Activated naive CD4-positive, alpha-beta T cell treated with anti-CD3 and anti-CD28 coated beads for 36 hours (primary cell): ENCODE data around the gene ARHGEF1. TPM values are rescaled to one million over a fixed set of nuclear protein-coding genes. Genes with fewer than 3 reads are reported as not detected.

ENCODE experiments used
- CTCF ChIA-PET: fragments of 350-600 bp; sonication (Branson Sonifier 250); formaldehyde crosslinking; loops from one replicate; lab custom pipeline; 2021; ENCODE audit warnings: antibody characterized with exemption; lab: Charles Lee
- DNase-seq: peaks from one replicate; pipeline ENCODE4 v3.0.0-alpha.2; 2020
- H3K27ac Mint-ChIP-seq: one replicate; pipeline ENCODE4 v1.8.0; 2021; ENCODE audit warnings: mild to moderate bottlenecking, mixed read lengths
- H3K27me3 Mint-ChIP-seq: one replicate; pipeline ENCODE4 v1.8.0; 2021; ENCODE audit warnings: low read depth, mixed read lengths
- H3K36me3 Mint-ChIP-seq: one replicate; pipeline ENCODE4 v1.8.0; 2021; ENCODE audit warnings: low read depth, mixed read lengths
- H3K4me1 Mint-ChIP-seq: one replicate; pipeline ENCODE4 v1.8.0; 2021; ENCODE audit warnings: low read depth, mixed read lengths
- H3K4me3 Mint-ChIP-seq: one replicate; pipeline ENCODE4 v1.8.0; 2021; ENCODE audit warnings: mild to moderate bottlenecking, moderate library complexity, mixed read lengths
- H3K9me3 Mint-ChIP-seq: one replicate; pipeline ENCODE4 v1.8.0; 2021; ENCODE audit warnings: mixed read lengths
- intact Hi-C: fragments of 100-400 bp; cut with micrococcal nuclease; formaldehyde crosslinking; loops from one replicate; pipeline ENCODE4 v1.15.1; 2023
- total RNA-seq, 2 experiments: library from RNA; stranded (reverse); gene quantifications; one replicate each; pipeline ENCODE4 v1.2.3, GENCODE V29; 2021

Gene ARHGEF1
- total RNA-seq, 2 experiments from 2014 or later, result 246 to 260 TPM

DNA sequence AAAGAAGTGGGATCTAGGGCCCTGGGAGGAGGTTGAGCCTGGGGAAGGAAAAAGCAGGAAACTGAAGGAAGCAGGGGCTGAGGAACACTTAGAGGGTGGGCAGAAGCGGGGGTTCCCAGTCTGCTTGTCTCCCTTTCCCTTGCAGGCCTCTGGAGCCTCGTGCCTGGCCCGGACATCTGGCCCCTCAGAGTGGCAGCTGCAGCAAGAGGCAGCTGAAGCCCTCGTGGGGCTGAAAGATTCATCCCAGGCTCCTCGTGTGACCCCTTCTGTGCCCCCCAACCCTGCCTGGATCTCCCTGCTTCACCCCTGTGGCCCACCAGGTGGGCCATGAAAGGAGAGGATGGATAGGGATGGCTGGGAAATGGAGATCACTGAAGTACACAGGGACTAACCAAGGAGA, 32.6 kb upstream of the ARHGEF1 start:
- Mint-ChIP-seq H3K27ac (no peak overlapping the region), H3K4me3 (no peak overlapping the region), H3K36me3 (no peaks in the 10 kb centered on the region), H3K9me3 (no peaks in the 10 kb centered on the region), H3K27me3 (no peaks in the 10 kb centered on the region), H3K4me1 (no peaks in the 10 kb centered on the region)
- intact Hi-C loops, result no loop called here
- CTCF ChIA-PET, result interaction anchor here (2.3 kb wide), 1 partner anchor 57 kb away, joined by 6 read pairs; no protein-coding TSS in a partner anchor
- DNase-seq, result no peak

DNA sequence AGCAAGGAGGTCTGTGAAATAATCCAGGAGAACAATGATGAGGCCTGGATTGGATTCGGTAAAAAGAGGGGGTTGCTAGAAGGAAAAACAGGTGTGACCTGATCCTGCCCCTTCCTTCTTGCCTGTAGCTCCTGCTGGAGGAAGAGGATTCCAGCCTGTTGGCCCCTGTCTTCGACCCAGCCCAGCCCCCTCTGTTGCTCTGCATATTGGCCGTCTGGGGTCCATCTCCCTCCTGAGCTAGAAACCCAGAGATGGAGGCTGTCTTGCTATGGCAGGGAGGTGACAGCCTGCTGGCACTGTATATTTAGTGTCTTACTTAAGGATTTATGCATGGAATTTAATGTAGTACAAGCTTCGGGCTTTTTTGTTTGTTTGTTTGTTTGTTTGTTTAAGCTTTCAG, 31.5 kb upstream of the ARHGEF1 start:
- no peak for DNase-seq
- intact Hi-C loops, result no loop called here
- Mint-ChIP-seq H3K27ac (no peak overlapping the region), H3K4me3 (no peak overlapping the region), H3K9me3 (no peaks in the 10 kb centered on the region), H3K27me3 (no peaks in the 10 kb centered on the region), H3K36me3 (no peaks in the 10 kb centered on the region), H3K4me1 (no peaks in the 10 kb centered on the region)
- CTCF ChIA-PET, result interaction anchor here (0.6 to 1.8 kb wide), 4 partner anchors 15 to 209 kb away, joined by 3 to 8 read pairs (median 4); no protein-coding TSS in a partner anchor

DNA sequence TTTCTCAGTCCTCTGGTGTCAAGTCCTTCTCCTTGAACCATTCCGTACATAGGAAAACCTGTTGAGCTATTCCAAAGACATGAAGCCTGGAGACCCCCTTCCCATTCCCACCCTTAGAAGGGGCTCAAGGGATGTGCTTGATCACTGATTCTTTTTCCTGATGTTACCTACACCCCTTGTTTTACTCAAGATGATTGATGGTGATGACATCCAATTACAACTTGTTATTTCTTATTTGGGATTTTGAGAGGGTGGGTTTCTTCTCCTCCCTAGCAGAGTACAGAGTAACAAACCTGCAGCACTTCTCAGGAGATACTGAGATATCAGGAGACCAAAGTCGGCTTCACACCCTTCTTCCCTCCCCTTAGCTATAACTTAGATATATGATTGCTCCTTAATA, 29.6 kb upstream of the ARHGEF1 start:
- Mint-ChIP-seq H3K4me3 (no peak overlapping the region), H3K9me3 (no peaks in the 10 kb centered on the region), H3K4me1 (peaks cover 3% of the 10 kb centered on the region), H3K36me3 (no peaks in the 10 kb centered on the region), H3K27me3 (no peaks in the 10 kb centered on the region), H3K27ac (no peak overlapping the region)
- CTCF ChIA-PET, result interaction anchor here (0.6 to 1.5 kb wide), 3 partner anchors 15 to 32 kb away, joined by 3 to 5 read pairs (median 3); no protein-coding TSS in a partner anchor
- no peak for DNase-seq
- intact Hi-C loops, result no loop called here

DNA sequence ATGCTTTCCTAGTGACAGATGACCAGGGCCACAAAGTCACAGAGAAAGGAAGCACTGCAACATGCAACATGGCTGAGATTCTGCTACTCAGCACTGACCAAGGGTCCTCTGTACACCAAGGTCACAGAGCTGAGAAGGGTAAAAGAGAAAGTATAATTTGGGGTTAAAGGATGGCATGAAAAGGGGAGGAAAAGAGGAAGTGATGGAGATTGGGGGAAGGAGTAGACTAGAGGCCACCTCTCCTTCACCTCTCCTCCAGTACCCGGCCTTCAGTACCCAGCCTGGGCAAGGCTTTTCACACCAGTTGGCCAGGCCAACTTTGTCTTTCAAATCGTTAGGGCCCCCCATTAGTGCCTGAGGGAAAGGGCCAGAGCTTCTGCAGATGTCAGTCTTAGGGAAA, 29.2 kb upstream of the ARHGEF1 start:
- Mint-ChIP-seq H3K36me3 (no peaks in the 10 kb centered on the region), H3K4me1 (peaks cover 3% of the 10 kb centered on the region), H3K9me3 (no peaks in the 10 kb centered on the region), H3K4me3 (no peak overlapping the region), H3K27ac (no peak overlapping the region), H3K27me3 (no peaks in the 10 kb centered on the region)
- intact Hi-C loops, result no loop called here
- CTCF ChIA-PET, result interaction anchor here (0.6 to 1.5 kb wide), 4 partner anchors 15 to 33 kb away, joined by 3 to 6 read pairs (median 4); no protein-coding TSS in a partner anchor
- no peak for DNase-seq

DNA sequence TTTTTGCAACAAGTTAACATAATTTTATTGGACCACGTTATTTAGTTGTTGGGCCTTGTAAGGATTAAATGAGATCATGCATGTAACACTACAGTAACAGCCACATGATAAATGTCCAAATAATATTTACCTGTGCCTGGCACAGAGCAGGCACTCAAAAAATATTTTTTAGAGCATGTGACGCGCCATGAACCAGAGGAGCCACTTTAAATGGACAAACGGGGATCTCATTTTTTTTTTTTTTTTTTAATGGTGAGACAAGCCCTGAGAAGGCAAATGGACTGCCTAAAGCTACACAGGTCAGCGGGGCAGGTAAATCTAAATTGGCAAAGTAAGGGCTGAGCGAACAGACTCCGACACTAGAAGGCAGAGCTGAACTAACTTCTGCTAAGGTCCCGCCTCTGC, 23.8 kb upstream of the ARHGEF1 start:
- CTCF ChIA-PET, result interaction anchor here (0.6 to 3.1 kb wide), 15 partner anchors 9 to 580 kb away, joined by 3 to 12 read pairs (median 5); partner anchors contain the start of gene RABAC1
- Mint-ChIP-seq H3K27me3 (no peaks in the 10 kb centered on the region), H3K36me3 (peaks cover 38% of the 10 kb centered on the region), H3K27ac (peak overlapping the region; percentile 97), H3K4me1 (peaks cover 40% of the 10 kb centered on the region), H3K9me3 (no peaks in the 10 kb centered on the region), H3K4me3 (peak overlapping the region; percentile 90)
- no peak for DNase-seq
- intact Hi-C loops, result loop anchor here (1.0 to 2.0 kb wide), 9 partner anchors 28 to 466 kb away; partner anchors contain the start of genes GSK3A and MEGF8

DNA sequence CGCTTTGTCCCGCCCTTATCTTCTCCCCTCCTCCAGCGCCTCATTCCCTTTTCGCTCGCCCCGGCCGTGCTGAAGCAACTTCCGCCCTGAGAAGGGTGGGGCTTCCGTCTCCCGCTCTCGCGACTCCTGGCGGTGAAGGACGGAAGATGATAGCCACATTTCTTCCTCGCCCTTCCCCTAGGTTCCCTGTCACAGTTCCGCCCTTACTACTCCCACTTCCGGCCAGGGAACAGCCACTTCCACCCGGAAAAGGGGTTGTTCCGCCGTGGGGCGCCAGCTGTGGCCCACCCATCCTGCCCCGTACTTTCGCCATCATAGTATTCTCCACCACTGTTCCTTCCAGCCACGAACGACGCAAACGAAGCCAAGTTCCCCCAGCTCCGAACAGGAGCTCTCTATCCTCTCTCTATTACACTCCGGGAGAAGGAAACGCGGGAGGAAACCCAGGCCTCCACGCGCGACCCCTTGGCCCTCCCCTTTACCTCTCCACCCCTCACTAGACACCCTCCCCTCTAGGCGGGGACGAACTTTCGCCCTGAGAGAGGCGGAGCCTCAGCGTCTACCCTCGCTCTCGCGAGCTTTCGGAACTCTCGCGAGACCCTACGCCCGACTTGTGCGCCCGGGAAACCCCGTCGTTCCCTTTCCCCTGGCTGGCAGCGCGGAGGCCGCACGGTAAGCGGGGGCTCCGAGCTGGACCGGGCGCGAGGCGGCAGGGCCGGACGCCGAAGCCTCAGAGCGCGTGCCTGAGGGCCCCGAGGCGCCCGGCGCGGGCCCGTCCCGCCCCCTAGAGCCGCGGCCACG, 23.2 kb upstream of the ARHGEF1 start, which contains the start of gene RPS19:
Gene RPS19 (plus strand): TSS at position 638 of the 801 bp plus-strand sequence. CDS start 520 bp downstream, outside the sequence.
- no peaks in the 10 kb centered on the region for H3K9me3 Mint-ChIP-seq
- H3K4me1 Mint-ChIP-seq, result peaks cover 46% of the 10 kb centered on the region
- peak within 1 kb of the TSS; percentile 90 for H3K4me3 Mint-ChIP-seq
- peaks cover 44% of the 10 kb centered on the region for H3K36me3 Mint-ChIP-seq
- H3K27ac Mint-ChIP-seq, result peak within 1 kb of the TSS; percentile 97
- H3K27me3 Mint-ChIP-seq, result no peaks in the 10 kb centered on the region
- intact Hi-C loops, result loop anchor here (1.0 to 2.0 kb wide), 10 partner anchors 11 to 465 kb away; partner anchors contain the start of genes GSK3A and MEGF8
- CTCF ChIA-PET, result interaction anchor here (0.6 to 3.1 kb wide), 19 partner anchors 8 to 491 kb away, joined by 3 to 12 read pairs (median 5); partner anchors contain the start of gene RABAC1
- peak; percentile 99 for DNase-seq

DNA sequence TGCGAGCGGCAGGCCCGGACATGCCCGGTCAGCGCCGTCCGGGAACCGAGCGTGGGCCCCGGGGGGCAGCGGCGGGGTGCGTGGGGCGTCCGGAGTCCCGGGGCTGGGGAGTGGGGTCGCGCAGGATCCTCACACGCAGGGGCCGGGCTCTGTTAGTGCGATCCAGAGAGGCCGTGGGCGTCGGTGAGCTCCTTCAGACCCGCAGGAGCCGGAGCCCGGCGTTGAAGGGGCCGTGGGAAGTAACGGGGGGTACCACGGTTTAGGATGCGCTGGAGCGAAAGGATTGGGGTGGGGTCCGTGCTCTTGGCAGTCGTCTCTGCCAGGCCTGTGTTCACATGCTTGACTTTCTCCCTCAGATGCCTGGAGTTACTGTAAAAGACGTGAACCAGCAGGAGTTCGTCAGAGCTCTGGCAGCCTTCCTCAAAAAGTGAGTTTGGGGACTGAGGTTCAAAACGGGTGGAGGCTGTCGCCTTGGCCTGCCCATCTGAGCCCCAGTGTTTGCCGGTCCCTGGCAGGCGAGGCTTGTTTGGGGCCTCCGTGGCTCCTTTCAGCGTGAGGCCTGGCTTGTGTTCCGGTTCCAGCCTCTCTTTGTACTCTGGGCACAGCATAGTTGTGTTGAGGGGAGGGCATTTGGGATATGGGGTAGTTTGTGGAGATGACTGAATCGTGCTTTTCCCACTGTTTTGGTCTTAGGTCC, 22.4 kb upstream of the ARHGEF1 start:
- CTCF ChIA-PET, result interaction anchor here (0.6 to 3.1 kb wide), 12 partner anchors 7 to 491 kb away, joined by 3 to 12 read pairs (median 6); partner anchors contain the start of gene RABAC1
- intact Hi-C loops, result loop anchor here (1.0 kb wide), 1 partner anchor 11 kb away; no protein-coding TSS in a partner anchor
- DNase-seq, result peak; percentile 32
- peaks cover 48% of the 10 kb centered on the region for H3K36me3 Mint-ChIP-seq
- no peaks in the 10 kb centered on the region for H3K27me3 Mint-ChIP-seq
- peak overlapping the region; percentile 90 for H3K4me3 Mint-ChIP-seq
- no peaks in the 10 kb centered on the region for H3K9me3 Mint-ChIP-seq
- H3K4me1 Mint-ChIP-seq, result peaks cover 50% of the 10 kb centered on the region
- H3K27ac Mint-ChIP-seq, result peak overlapping the region; percentile 97

DNA sequence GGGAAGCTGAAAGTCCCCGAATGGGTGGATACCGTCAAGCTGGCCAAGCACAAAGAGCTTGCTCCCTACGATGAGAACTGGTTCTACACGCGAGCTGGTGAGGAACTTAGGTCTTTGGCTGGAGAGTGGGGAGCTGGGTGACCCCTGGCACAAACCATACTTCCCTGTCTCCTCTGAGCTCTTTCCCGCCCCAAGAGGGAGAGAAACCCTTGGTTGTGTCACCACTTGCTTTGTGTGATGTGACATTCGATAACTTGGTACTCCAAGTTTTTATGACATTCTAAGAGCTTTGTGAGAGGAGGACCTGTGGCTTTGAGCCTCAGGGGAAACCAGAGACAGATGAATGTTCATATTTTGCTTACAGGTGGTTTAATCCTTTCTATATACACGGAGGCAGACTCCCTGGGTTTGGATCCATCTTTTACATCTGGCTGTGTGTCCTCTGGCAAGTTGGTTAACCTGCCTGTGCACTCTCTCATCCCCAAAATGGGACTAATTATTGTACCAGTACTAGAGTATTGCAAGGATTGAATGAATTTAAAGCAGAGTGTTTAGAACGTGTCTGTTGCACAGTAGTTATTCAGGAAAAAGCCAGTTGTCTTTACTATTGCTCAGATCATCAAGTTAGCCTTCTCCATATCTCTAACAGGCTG, 21.7 kb upstream of the ARHGEF1 start:
- H3K36me3 Mint-ChIP-seq, result peaks cover 53% of the 10 kb centered on the region
- intact Hi-C loops, result no loop called here
- no peaks in the 10 kb centered on the region for H3K9me3 Mint-ChIP-seq
- no peak for DNase-seq
- CTCF ChIA-PET, result interaction anchor here (0.8 to 3.1 kb wide), 5 partner anchors 10 to 98 kb away, joined by 4 to 12 read pairs (median 10); partner anchors contain the start of gene RABAC1
- H3K27me3 Mint-ChIP-seq, result no peaks in the 10 kb centered on the region
- peak overlapping the region; percentile 90 for H3K4me3 Mint-ChIP-seq
- H3K4me1 Mint-ChIP-seq, result peaks cover 54% of the 10 kb centered on the region
- H3K27ac Mint-ChIP-seq, result peak overlapping the region; percentile 97

DNA sequence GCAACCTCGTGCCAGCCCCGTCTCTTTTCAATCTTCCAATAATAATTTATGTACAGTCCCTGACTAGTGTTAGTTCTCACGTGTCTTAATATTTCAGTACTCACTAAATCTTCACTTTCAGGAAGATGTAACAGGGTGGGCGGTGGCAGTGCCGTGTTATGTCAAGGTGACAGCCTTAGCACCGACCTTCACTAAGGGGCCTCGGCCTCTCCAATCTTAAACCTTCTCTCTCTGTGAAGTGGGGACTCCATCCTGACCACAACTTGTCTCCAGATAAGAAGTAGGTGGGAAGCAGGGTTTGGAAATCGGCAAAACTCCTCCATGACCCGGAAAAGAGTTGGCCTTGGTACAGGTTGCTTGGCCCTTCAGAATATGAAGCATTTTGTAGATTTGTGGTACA, 21.1 kb upstream of the ARHGEF1 start:
- Mint-ChIP-seq H3K4me3 (peak overlapping the region; percentile 90), H3K36me3 (peaks cover 57% of the 10 kb centered on the region), H3K4me1 (peaks cover 60% of the 10 kb centered on the region), H3K27me3 (no peaks in the 10 kb centered on the region), H3K9me3 (no peaks in the 10 kb centered on the region), H3K27ac (peak overlapping the region; percentile 97)
- intact Hi-C loops, result no loop called here
- DNase-seq, result no peak
- CTCF ChIA-PET, result interaction anchor here (1.5 to 2.0 kb wide), 2 partner anchors 11 to 91 kb away, joined by 6 read pairs; no protein-coding TSS in a partner anchor

DNA sequence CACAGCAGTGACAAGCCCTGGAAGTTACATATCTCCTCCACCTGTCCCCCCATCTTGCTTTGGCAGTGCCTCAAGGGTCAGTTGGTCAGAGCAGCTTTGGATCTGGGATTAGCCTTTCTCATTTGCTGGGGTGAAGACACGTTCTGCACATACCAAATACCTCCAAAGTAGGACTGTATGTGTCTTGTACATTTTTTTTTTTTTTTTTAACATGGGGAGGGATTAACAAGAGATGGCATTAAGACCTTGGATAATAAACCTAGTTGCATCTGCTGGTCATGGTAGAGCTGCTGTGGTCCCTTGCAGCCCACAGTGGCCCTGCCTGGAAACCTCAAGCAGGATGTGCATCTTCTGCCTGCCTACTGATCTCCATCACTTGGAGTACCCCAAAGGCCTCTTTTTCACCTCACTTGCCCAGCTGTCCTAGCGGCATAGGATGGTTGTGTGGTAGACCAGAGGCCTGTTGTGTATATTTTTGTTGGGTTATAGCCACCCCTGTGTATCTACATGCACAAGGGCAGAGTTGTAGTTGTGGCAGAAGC, 20.5 kb upstream of the ARHGEF1 start:
- no peak for DNase-seq
- Mint-ChIP-seq H3K4me1 (peaks cover 63% of the 10 kb centered on the region), H3K36me3 (peaks cover 59% of the 10 kb centered on the region), H3K27ac (peak overlapping the region; percentile 97), H3K4me3 (peak overlapping the region; percentile 90), H3K9me3 (no peaks in the 10 kb centered on the region), H3K27me3 (no peaks in the 10 kb centered on the region)
- CTCF ChIA-PET, result interaction anchor here (1.5 to 2.0 kb wide), 2 partner anchors 11 to 90 kb away, joined by 6 read pairs; no protein-coding TSS in a partner anchor
- intact Hi-C loops, result no loop called here
